K562 (cell line): ENCODE measurements around the gene EXOC3. TPM values are rescaled to one million over a fixed set of nuclear protein-coding genes. Genes with fewer than 3 reads are reported as not detected.

Experiments used
- CC2D1A ChIP-seq: fragments of 450-650 bp; IDR thresholded peaks from 2 replicates; pipeline ENCODE4 v1.6.1; 2017; ENCODE audit warnings: mild to moderate bottlenecking
- FOXJ2 ChIP-seq: fragments of 200-800 bp; sonication (Bioruptor generic); IDR thresholded peaks from 2 replicates; pipeline ENCODE4 v1.6.1; 2016; ENCODE audit warnings: missing genetic modification characterization, missing compliant biosample characterization
- KDM1A ChIP-seq, 2 experiments: fragments of 450-650 bp; IDR thresholded peaks; 2 replicates each; pipeline ENCODE4 v1.6.1; 2016; ENCODE audit warnings: mild to moderate bottlenecking in 2 of 2
- POLR2AphosphoS5 ChIP-seq: IDR thresholded peaks from 2 replicates; pipeline ENCODE4 v1.6.1; 2011; ENCODE audit warnings: mild to moderate bottlenecking, low read depth, low read length, moderate library complexity; ENCODE audit not compliant: control insufficient read depth, insufficient read depth
- TFAP4 ChIP-seq: sonication (generic); formaldehyde crosslinking; IDR thresholded peaks from 2 replicates; pipeline ENCODE4 v1.8.0; 2022; ENCODE audit warnings: missing genetic modification reagents, mild to moderate bottlenecking, moderate library complexity, borderline replicate concordance
- YY1 ChIP-seq, 3 experiments: IDR thresholded peaks; 2 replicates each; pipeline ENCODE4 v1.6.1; 2011; ENCODE audit warnings: low read length in 2 of 3, mild to moderate bottlenecking in 2 of 3, moderate library complexity in 2 of 3, borderline replicate concordance in 1 of 3, control low read depth in 1 of 3, low read depth in 1 of 3; ENCODE audit not compliant: insufficient read depth in 3 of 3, insufficient replicate concordance in 2 of 3, control insufficient read depth in 1 of 3, insufficient read length in 1 of 3; ENCODE audit errors: extremely low read depth in 1 of 3
- ZBTB40 ChIP-seq, 2 experiments: fragments of 450-650 bp in 1 of 2; sonication (generic) in 1 of 2; formaldehyde crosslinking in 1 of 2; IDR thresholded peaks; 2 replicates each; pipeline versions ENCODE4 v1.7.1 to v1.9.0; 2016 to 2022; ENCODE audit warnings: inconsistent platforms in 1 of 2, mild to moderate bottlenecking in 1 of 2, missing genetic modification reagents in 1 of 2
- ZNF253 ChIP-seq: fragments of 250-450 bp; sonication (Bioruptor Pico); conservative IDR thresholded peaks from 2 replicates; pipeline ENCODE4 v1.6.1; 2021; ENCODE audit warnings: mild to moderate bottlenecking
- ZNF518B ChIP-seq: fragments of 250-450 bp; sonication (Bioruptor Pico); IDR thresholded peaks from 2 replicates; pipeline ENCODE4 v1.5.0; 2021; ENCODE audit warnings: mild to moderate bottlenecking, moderate library complexity
- polyA plus RNA-seq, 8 experiments: library from polyadenylated mRNA; depleted of rRNA in 4 of 8; stranded (reverse) in 5 of 8; unstranded in 3 of 8; fragments of >200 nt; fragmentation: Nextera tagmentation in 2 of 8; fragmentation: Illumina TruSeq in 1 of 8; extraction: Ambion mirVana in 2 of 8; extraction: Trizol in 1 of 8; gene quantifications; 2 replicates each; pipeline versions ENCODE4 v1.2.1 to v1.2.3, GENCODE V29; 2011 to 2014; ENCODE audit warnings: inconsistent platforms in 1 of 8, missing spikeins in 1 of 8
- total RNA-seq, 7 experiments: library from RNA; depleted of rRNA in 6 of 7; stranded (reverse); fragments of >200 nt in 6 of 7; fragmentation: Illumina TruSeq in 2 of 7; extraction: Trizol in 2 of 7; gene quantifications; 2 replicates each; pipeline versions ENCODE4 v1.2.1 to v1.2.3, GENCODE V29; 2011 to 2021; ENCODE audit warnings: low replicate concordance in 1 of 7

Gene EXOC3
- total and polyA plus RNA-seq, 9 of the 15 experiments (the other 6 are each of a cell fraction or from before 2014, with no cell fraction given) = 1.4 to 41.9 (median 22.4) TPM

GRCh38 chr5:472656-473550 is 29.9 kb downstream of the EXOC3 start (continued):
- TF ChIP-seq TFAP4 (peak; percentile 34), ZNF253 (CRISPR knock-in tag) (no peak), FOXJ2 (tag) (no peak), YY1 (IDR thresholded peaks at IDR 0.05; ENCODE audit: borderline replicate concordance in 1 of 3, control insufficient read depth in 1 of 3, extremely low read depth in 1 of 3, insufficient read depth in 3 of 3, insufficient read length in 1 of 3, insufficient replicate concordance in 2 of 3, low read depth in 1 of 3, low read length in 2 of 3) (peak in 2 of 3 experiments; percentile 34 to 36), ZNF518B (no peak), ZBTB40 (IDR thresholded peaks at IDR 0.05) (no peak), ZBTB40 (CRISPR knock-in tag; IDR thresholded peaks at IDR 0.05) (0 out of 2 replicates have a peak, but pooled peaks have one; percentile 20), POLR2AphosphoS5 (peak; percentile 59), KDM1A (IDR thresholded peaks at IDR 0.05) (no peak), CC2D1A (no peak)
